ENCODE data around the gene FARSB.

FARSB gene

DNA sequence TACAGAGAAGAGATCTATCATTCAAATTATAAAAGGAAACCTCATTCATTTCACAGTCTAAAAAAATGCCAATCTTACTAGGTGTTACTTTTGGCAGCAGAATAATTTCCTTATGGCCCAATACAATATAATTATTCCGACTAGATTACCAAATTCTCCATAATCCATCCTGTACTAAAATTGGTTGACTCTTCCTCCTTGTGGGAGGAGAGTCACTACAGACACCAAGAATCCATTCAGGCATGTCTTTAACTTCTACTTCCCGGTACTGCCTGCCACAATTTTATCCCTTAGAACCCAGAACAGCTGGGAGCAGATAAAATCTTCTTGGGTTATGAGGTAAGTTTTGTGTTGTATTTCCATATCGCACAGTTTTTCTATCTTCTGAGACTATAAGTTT lies 9.9 kb downstream of the FARSB start:
- no peak overlapping the region for H3K4me3 ChIP-seq (ENCODE audit: low read depth, low read length)
- TF ChIP-seq CTCF (IDR thresholded peaks at IDR 0.05; ENCODE audit: insufficient read depth, low read depth, low read length, missing control alignments), result no peak
- no peak for DNase-seq (ENCODE audit: low read depth)

- TF ChIP-seq CTCF (IDR thresholded peaks at IDR 0.05; ENCODE audit: insufficient read depth, low read depth, low read length, missing control alignments), result no peak
- no peak overlapping the region for H3K4me3 ChIP-seq (ENCODE audit: low read depth, low read length)
- no peak for DNase-seq (ENCODE audit: low read depth)
These were observed 12.8 kb downstream of the FARSB start for GRCh38 chr2:222643134-222643533.

DNA sequence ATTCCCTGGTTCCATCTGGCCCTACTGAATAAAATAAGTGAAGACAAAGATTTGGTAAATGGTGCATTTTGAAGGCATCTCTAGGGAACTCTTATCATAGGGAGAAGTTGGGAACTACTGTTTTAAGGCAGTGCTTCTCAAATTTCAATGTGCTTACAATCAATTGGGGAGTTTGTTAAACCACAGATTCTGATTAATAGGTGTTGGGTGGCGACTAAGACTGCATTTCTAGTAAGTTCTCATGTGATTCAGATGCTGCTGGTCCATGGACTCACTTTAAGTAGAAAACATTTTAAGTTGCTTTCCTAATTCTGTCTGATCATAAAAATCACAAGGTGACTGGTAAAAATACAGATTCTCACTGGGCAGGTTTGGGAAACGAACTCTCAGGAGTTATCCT lies 14.6 kb downstream of the FARSB start:
- DNase-seq (ENCODE audit: low read depth), result no peak
- no peak for TF ChIP-seq CTCF (IDR thresholded peaks at IDR 0.05; ENCODE audit: insufficient read depth, low read depth, low read length, missing control alignments)
- H3K4me3 ChIP-seq (ENCODE audit: low read depth, low read length), result no peak overlapping the region

GRCh38 chr2:222637067-222637466 lies 18.8 kb downstream of the FARSB start:
- TF ChIP-seq CTCF (IDR thresholded peaks at IDR 0.05; ENCODE audit: insufficient read depth, low read depth, low read length, missing control alignments), result no peak
- no peak overlapping the region for H3K4me3 ChIP-seq (ENCODE audit: low read depth, low read length)
- no peak for DNase-seq (ENCODE audit: low read depth)

- TF ChIP-seq CTCF (IDR thresholded peaks at IDR 0.05; ENCODE audit: insufficient read depth, low read depth, low read length, missing control alignments), result no peak
- DNase-seq (ENCODE audit: low read depth), result no peak
- no peak overlapping the region for H3K4me3 ChIP-seq (ENCODE audit: low read depth, low read length)
These were observed 20.6 kb downstream of the FARSB start for GRCh38 chr2:222635295-222635694.

DNA sequence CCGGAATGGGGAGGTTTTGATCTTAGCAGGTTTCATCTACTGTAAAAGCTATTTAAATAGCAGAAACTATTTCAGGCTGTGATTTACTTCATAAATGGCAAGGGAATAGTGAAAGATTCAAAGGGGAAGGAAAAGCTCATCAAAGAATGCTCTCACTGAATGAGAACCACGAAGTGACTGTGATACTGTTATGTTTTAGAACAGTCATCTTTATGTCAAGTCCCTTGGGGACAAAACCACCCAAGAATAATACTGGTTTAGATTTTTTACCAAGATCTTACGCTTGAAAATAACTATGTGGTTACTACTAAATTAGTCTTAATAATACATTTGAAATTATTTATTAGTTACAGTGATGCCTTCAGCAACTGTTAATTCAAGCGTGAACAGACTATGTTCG lies 28.1 kb downstream of the FARSB start:
- no peak overlapping the region for H3K4me3 ChIP-seq (ENCODE audit: low read depth, low read length)
- no peak for TF ChIP-seq CTCF (IDR thresholded peaks at IDR 0.05; ENCODE audit: insufficient read depth, low read depth, low read length, missing control alignments)
- no peak for DNase-seq (ENCODE audit: low read depth)

DNA sequence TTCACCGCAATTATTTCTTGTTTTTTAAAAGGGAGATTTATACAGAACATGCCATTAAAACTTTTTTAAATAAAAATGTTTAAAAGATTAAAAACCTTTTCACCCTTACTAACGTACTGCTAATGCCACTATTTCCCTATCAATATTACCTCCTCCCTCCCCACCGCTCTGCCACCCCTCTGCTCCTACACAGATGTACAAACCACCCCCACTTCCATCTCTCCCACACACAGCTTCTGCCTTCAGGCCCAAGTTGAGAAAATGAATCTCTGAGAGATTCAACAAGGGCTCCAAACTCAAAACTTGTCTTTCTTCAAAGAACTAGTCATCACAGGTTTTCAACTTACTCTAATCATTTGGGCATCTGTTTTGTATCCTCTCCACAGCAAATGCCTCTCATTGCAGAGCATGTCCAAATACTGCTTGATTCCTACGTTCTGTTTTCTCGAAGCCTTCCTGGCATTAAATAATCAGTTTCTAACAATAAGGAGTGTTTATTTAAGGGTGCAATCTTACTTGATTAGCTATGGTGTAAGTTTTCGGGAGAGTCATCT lies 32.1 kb downstream of the FARSB start:
- no peak for TF ChIP-seq CTCF (IDR thresholded peaks at IDR 0.05; ENCODE audit: insufficient read depth, low read depth, low read length, missing control alignments)
- no peak overlapping the region for H3K4me3 ChIP-seq (ENCODE audit: low read depth, low read length)
- DNase-seq (ENCODE audit: low read depth), result no peak

Measured in GM12865 (cell line).